NCI-H1417 treated with DMSO at 0.1 percent for 48 hours (cell line): ENCODE results near the gene ZFAND2A.
"Not testable (repeated sequence)": the region's sequence is repeated elsewhere in the genome, so short reads cannot be mapped to it uniquely, and the experiment has no call there.

ENCODE experiments used
- DNase-seq: peaks from one replicate; lab custom pipeline; 2025; lab: John Stamatoyannopoulos, UW

ZFAND2A gene

DNA sequence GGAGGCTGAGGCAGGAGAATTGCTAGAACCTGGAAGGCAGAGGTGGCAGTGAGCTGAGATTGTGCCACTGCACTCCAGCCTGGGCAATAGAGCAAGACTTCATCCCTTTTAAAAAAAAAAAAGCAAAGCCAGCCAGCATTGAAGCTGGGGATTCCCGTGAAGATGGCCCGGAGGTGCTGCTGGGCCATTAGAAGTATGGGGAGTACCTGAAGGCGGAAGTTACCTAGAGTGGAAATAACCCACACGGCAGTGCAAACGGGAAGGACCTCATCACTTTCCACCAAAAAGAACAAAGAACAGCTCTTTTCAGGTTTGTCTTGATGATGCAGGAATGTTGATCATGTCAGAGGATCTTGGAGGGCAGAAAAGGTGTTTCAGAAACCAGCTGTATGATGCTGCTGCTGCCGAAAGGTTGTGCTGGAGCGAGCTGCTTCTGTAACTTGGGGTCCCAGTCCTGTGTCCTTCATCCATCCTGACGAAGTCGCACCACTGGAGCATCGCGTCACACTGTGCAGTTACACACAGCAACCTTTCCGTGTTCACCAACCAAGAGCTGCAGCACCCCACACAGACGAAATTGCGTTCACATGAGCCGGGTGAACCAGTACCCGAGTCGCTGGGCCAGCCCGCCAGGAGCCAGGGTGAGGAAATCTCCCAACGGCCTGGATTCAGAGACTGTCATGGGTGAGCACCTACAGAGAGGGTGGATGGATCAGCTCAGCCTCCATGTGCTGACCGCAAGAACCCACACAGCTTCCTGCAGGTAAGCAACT is 8.2 kb downstream of the ZFAND2A start:
- no peak for DNase-seq

DNA sequence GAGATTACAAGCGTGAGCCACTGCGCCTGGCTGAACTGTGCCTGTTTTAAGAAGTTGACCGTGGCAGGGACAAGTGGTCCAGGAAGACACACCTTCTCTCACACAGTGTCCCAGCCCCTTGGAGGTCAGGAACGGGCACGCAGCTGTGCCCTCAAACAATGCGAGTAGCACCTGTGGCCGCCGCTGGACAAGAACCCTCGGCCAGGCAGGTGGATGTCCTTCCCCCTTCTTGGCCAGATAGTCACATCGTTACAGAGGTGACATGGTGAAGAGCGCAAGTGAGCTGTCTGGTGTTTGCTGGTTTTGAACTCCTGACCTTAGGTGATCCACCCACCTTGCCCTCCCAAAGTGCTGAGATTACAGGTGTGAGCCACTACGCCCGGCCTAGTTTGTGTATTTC is 8.8 kb downstream of the ZFAND2A start:
- DNase-seq = no peak

DNA sequence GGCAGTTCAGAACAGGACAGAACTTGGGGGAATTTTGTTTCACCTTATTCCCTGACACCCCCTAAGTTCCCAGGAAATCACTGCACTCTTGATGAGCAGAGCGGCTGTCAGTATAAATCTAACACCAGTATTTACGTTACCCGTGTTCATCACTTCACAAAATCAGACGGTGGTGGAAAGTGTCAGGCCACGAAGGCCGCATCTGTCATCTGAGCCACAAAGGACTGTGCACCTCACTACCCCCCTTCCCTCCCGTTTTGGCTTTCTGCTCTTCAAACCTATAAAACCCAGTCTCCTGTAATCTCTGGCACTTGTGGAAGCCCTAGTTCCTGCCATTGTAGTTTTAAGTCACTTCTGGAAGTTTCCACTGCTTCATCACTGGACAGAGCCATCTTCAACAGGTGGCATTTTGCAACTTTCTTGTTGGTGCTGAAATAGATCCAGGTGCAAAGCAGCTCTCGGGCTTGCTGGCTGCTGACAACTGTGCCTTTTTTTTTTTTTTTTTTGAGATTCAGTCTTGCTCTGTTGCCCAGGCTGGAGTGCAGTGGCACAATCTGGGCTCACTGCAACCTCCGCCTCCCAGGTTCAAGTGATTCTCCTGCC is 9.5 kb downstream of the ZFAND2A start:
- no peak for DNase-seq

DNA sequence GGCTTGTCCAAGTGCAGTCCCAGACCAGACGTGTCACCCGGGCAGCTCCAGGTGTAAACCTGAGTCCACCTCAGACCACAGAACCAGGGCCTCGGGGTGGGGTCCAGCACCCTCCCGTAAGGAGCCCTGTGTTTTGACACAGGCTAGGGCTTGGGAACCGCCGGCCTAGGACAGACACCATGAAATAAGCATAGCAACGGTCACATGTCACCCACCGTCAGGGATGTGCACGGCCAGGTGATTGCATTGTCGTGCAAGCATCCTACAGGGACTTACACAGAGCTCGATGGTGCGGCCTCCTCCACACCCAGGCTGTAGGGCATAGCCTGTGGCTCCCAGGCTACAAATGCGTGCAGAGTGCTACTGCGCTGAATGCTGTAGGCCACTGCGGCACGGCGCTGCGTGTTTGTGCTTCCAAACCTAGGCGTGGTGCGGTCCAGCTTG is 10.6 kb downstream of the ZFAND2A start:
- no peak for DNase-seq

DNA sequence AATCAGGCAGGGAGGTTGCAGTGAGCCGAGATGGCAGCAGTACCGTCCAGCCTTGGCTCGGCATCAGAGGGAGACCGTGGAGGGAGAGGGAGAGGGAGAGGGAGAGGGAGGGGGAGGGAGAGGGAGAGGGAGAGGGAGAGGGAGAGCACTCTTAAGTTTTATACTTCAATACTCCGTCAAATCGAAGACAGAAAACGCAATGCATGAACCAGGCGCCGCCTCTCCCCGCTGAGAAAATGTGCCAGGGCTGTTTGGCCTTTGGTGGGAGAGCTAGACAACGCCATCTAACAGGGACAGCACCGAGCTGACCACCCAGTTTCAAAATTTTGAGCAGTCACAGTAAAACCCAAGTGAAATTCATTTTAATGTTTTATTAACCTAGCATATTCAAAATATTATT is 12.1 kb downstream of the ZFAND2A start:
- DNase-seq = not testable (repeated sequence)

DNA sequence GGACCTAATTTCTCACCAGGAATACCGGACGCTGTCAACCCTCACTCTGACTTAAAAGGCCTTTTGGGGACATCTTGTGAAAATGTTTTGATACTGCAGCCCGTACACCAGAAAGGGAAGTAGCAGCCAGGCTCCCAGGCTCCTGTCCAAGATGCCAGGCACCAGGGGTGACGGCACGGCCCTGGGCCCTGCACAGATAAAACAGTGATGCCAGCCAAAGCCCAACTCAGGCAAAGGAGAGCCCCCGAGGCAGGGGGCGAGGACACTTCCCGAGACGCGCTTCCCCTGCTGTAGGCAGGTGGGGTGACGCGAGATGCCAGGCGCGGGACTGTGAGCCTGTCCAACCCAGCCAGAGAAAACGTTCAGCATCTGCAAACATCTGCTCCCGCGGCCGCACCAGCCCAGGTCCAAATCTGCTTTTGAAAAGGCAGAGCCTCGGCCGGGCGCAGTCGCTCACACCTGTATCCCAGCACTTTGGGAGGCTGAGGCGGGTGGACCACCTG is 15.7 kb downstream of the ZFAND2A start:
- no peak for DNase-seq

DNA sequence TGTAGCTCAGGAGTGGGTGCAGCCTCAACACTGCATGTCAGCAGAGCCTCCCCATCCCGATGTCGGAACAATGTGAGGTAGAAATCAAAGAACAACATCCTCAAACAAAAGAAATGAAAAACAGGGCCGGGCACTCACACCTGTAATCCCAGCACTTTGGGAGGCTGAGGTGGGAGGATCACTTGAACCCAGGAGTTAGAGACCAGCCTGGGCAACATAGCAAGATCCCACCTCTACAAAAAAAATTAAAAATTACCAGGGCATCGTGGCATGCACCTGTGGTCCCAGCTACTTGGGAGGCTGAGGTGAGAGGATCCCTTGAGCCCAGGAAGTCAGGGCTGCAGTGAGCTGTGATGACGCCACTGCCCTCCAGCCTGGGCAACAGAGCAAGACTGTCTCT is 17.0 kb downstream of the ZFAND2A start:
- not testable (repeated sequence) for DNase-seq

DNA sequence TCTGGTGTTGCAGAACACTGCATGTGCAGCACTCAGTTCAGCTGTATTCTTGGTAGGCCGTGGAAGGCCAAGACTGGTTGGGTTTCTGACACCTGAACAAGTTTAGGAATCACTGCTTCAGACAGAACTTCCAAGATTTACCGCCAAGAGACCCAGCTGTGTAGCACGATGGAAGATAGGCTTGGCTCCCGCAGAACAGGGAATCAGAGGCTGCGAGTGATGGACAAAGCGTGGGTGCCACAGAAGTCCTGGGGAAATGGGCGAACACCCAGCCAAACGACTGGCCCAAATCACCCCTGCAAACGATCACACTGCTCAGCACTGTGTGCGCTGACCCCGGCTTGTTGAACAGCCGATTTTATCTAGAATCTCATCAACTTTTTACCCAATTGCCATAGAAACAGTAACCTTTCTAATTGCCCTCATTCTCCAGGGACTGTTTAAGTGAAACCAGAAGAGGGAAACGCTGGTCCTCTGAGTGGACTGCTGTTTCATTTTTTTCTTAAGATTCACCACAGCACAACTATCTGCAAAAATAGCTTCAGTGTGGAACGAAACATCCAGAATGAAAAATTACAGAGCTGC is 17.9 kb downstream of the ZFAND2A start:
- DNase-seq = no peak

DNA sequence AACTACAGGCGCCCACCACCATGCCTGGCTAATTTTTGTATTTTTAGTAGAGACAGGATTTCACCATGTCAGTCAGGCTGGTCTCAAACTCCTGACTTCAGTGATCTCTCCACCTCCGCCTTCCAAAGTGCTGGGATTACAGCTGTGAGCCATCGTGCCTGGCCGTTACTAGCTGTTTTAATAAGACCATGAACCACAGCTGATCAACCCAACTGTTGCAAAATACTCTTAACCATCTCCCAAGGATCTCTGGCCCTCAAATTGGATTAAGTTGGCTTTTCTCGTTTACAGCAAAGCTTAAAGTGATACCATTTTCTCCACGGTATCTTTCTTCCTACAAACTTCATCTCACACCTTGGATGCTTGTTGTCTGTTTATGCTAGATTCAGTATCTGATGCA is 18.3 kb downstream of the ZFAND2A start:
- no peak for DNase-seq

DNA sequence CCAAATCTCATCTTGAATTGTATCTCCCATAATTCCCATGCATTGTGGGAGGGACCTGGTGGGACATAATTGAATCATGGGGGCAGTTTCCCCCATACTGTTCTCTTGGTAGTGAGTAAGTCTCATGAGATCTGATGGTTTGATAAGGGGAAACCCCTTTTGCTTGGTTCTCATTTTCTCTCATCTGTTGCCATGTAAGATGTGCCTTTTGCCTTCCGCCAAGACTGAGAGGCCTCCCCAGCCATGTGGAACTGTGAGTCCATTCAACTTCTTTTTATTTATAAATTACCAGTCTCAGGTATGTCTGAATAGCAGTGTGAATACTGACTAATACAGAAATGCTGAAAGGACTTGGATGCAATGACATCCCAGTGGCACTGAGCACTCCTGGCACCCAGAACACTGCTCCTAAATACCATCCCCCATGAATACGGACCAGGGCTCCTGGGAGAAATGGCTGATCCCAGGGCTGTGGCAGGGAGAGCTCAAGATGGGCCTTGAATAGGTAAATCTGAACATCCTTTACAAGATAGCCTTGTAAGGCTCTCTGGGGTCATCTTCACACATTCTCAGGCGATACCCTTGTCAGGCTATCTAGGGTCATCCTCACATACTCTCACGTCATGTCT is 19.4 kb downstream of the ZFAND2A start:
- no peak for DNase-seq

DNA sequence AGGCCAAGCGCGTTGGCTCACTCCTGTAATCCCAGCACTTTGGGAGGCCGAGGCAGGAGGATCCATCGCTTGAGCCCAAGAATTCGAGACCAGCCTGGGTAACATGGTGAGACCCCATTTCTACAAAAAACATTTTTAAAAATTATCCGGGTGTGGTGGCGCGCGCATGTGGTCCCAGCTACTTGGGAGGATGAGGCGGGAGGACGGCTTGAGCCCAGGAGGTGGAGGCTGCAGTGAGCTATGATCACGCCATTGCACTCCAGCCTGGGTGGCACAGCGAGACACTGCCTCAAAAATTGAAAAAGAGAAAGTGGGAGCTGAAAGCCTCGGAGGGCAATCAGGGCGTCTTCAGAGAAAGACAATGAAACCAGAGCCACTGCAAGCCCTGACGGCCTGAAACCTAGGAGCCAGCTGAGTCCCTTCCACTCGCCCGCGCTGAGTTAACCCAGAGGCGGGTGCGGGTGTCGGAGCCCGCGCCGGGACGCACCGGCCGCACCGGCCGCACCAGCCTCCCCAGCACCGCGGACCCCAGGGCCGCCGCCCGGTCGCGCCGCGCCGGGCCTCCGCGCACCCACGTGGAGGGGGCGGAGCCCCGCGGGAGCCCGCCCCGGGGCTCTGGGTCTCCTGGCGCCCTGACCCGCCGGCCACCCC is 22.4 kb downstream of the ZFAND2A start:
- no peak for DNase-seq

DNA sequence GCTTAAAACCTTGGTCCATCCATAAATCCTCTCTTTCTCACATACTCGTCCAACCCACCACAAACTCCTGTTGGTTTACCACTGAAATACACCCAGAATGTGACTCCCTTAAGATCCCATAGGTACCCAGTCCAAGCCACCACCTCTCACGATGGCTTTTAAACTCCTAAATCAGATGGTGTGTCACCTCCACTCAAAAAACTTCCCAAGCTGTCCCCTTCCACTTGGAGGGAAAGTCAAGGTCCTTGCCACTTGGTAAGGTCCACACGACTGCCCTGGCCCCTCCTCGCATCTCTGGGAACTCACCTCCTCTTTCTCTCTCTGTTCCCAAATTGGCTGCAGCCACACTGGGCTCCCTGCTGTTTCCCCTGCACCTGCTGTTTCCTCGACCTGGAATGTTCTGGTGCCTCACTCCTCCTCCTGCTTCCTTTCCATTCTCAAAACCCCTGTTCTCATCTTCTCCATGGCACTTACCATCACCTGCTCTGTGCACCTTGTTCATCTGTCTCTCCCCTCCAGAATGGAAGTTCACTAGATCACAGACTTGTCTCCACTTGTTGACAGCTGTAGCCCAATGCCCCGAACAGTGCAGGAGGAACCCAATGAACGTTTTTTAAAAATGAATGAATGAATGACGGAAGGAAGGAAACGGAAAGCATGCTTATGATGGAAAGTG is 23.0 kb downstream of the ZFAND2A start:
- peak; percentile 45 for DNase-seq

DNA sequence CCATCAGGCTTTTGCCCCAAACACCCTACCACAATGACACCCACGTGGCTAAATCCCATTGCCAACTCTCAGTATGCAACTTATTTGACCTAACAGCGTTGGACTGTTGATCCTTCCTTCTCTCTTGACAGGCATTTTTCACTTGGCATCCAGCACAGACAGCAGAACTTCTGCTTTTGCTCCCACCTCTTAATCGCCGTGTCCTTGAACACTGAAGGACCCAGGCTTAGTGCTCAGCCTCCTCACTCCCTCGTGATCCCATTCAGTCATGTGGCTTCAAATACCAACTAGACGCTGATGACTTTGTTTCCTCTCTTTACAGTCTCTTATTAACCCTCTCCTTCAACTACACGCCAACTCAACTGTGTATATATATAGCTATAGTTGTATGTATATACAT is 25.0 kb downstream of the ZFAND2A start:
- DNase-seq = no peak

DNA sequence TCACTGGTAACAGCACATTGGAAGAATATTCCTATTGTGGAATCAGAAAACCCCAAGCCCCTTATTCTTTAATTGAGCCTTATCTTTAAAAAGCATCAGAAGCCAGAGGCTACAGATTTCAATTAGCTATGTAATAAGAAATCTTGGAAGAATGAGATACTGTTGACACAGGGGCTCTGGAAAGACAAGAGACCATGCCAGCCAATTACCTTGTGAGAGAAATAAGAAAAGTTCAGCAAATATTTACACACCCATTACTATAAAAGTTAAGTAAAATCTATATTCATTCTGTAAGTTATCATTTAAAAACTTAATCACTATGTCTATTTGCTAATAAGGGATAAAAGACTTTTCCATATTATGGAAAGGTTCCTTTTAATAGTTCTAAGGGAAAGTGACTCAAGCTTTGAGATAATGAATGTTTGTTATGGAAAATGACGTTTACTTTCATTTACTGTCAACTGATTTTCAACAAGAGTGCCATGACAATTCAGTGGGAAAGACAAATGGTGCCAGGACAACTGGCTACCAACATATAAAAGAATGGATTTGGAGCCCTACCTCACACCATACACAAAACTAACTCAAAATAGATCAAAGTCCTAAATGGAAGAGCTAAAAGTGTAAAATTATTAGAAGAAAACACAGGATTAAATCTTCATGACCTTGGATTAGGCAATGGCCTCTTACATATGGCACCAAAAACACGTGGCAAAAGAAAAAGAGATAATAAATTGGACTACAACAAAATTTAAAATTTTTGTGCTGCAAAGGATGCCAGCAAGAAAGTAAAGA is 28.3 kb downstream of the ZFAND2A start:
- no peak for DNase-seq

DNA sequence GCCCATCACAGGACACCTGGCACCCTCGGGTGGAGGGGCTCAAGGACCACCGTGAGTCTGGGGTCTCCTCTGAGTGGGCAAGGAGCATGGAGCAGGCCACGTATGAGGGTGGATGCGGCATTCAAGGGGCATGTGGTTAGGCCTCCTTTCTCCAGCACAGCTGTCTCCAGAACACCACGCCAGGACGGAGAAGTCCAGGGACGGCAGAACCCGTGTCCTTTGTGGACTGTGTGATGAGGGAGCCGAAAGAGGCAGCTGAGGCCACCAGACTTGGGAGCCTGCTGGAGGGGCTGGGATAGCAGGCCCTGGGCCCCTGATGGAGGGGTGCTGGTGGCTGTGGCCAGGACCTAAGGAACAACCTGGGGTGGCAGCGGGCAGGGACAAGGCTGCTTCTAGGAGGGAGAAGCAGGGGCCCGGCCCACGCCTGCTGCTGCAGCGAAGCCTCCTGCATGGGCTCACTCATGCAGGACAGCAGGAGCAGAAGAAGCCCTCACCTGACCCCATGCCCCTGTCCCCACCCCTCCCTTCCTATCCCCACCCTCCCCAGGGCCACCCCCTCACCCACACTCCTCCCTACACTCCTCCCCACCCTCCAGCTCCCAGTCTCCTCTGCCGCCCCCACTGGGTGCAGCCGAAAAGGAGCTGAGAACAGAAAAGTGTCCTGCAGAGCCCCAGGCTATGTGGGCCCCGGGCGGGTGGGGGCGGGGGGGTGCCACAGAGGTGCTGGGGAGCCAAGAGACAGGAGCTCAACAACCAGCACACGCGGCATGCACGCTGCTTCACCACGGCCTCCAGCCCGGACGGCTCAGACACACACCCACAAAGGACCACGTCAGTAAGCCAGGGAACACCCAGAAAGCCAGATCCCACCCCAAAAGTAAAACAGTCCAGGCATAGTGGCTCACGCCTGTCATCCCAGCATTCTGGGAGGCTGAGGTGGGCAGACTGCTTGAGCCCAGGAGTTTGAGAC is 29.7 kb downstream of the ZFAND2A start:
- no peak for DNase-seq

DNA sequence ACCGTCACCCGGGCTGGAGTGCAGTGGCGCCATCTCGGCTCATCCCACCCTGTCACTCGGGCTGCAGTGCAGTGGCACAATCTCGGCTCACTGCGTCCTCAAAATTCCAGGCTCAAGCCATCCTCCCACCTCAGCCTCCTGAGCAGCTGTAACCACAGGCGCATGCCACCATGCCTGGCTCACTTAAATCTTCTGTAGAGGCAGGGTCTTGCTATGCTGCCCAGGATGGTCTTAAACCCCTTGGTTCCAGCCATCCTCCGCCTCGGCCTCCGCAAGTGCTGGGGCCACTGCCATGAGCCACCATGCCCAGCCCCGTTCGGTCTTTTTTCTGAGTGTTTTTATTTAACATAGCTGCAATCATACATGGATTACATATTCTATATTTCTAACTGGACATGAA is 30.6 kb downstream of the ZFAND2A start:
- no peak for DNase-seq

DNA sequence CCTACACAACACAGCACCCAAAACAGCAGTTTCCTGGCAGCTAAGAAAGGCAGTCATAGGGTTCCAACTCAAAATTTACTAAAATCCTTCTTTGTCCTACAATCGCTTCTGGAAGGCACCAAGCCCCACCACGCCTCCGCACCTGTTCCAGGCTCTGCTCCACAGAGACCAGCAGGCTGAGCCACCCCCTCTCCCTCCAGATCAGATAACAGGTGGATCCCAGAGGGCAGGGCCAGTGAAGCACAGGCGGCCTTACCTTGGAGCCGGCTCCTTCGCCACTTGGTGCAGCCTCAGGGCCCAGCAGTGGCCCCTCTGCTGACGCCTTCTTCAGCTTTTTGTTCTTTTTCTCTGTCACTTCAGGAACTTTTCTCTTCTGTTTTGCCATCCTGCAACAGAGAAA is 33.0 kb downstream of the ZFAND2A start:
- no peak for DNase-seq

DNA sequence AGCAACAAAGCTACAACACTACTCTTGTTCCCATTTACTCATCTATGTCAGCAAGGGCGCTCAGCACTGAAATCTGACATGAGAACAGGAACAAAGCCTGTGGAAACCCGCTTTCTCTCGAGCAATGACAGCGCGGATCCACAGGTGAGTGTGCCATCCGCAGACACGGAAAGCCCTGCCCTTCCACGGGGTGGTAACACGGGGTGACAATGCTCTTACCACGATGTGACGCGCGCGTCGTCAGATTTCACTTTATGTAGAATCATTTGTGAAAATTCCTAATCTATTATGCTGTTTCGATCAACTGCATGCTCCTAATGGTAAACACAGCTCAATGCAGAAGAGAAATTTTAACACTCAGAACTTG is 34.4 kb downstream of the ZFAND2A start:
- DNase-seq = no peak

DNA sequence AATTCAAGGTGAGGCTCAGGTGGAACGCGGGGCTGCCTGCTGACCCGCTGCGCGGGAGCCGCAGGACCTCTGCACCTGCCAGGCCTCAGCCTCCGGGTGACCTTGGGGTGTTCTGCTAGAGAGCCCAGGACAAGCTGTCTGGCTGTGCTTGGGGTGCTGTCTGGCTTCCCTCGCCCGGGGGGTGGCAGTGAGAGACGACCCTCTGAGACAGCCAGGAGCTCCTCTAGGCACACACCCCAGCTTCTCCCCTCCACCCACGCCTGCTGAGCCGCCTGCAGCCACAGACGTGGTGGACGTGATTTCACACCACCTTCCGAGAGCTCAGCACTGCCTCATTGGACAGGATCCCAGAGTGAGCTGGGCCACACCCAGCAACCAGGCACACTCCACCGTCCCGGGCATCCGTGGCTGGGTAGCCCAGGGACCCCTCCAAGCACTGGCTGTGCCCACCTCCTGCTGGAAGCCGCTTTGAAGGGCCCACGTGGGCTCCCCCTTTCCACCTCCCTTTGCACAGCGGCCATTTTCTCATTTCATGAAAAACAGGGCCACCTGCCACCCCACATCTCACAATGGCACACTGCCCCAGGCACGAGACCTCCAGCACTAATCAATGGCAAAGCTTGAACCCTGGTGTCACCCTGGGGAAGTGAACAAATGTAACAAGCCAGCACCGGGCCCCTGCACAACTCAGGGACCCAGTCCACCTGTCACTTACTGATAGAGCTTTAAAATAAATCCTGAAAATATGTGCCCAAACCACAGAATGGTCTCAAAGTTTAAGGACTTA is 35.0 kb downstream of the ZFAND2A start:
- DNase-seq = no peak
